Activated T-cell treated with anti-CD3 and anti-CD28 coated beads, Interleukin-2, amount 50 U/mL, for 72 hours (primary cell): ENCODE results near the gene CRELD2. TPM values are rescaled to one million over a fixed set of nuclear protein-coding genes. Genes with fewer than 3 reads are reported as not detected.
A peak's percentile ranks its signal among the peaks of the same experiment; 100 is the strongest.

Source experiments
- ATAC-seq, 2 donors: fragments of 150-1000 bp; cut with Tn5 transposase; replicated peaks in 1 of 2; 2 replicates each; pipeline ENCODE4 v1.10.0; 2021; ENCODE audit warnings: moderate library complexity in 2 of 2, mild to moderate bottlenecking in 1 of 2
- DNase-seq, 2 donors: peaks; one replicate each; pipeline ENCODE4 v3.0.0; 2021 to 2022; ENCODE audit warnings: mixed read lengths in 1 of 2
- H3K27ac Mint-ChIP-seq: one replicate; pipeline ENCODE4 v1.8.0; 2022; ENCODE audit warnings: mild to moderate bottlenecking, moderate library complexity, mixed read lengths
- H3K27me3 Mint-ChIP-seq: one replicate; pipeline ENCODE4 v1.8.0; 2022; ENCODE audit warnings: low read depth, mixed read lengths
- H3K36me3 Mint-ChIP-seq, 2 donors: one replicate each; pipeline ENCODE4 v1.8.0; 2022; ENCODE audit warnings: mixed read lengths in 2 of 2, mild to moderate bottlenecking in 1 of 2; ENCODE audit not compliant: insufficient read depth in 2 of 2
- H3K4me1 Mint-ChIP-seq: one replicate; pipeline ENCODE4 v1.8.0; 2022; ENCODE audit warnings: low read depth, mixed read lengths
- H3K4me3 Mint-ChIP-seq, 2 donors: one replicate each; pipeline ENCODE4 v1.8.0; 2022; ENCODE audit warnings: mild to moderate bottlenecking in 2 of 2, mixed read lengths in 2 of 2, moderate library complexity in 2 of 2
- H3K9me3 Mint-ChIP-seq, 2 donors: one replicate each; pipeline ENCODE4 v1.8.0; 2022; ENCODE audit warnings: mixed read lengths in 2 of 2
- total RNA-seq, 2 donors: library from RNA; stranded (reverse); gene quantifications; one replicate each; pipeline ENCODE4 v1.2.3, GENCODE V29; 2022

The CRELD2 gene
- total RNA-seq, 2 donors from 2014 or later = 24.4 to 33.2 TPM

DNA sequence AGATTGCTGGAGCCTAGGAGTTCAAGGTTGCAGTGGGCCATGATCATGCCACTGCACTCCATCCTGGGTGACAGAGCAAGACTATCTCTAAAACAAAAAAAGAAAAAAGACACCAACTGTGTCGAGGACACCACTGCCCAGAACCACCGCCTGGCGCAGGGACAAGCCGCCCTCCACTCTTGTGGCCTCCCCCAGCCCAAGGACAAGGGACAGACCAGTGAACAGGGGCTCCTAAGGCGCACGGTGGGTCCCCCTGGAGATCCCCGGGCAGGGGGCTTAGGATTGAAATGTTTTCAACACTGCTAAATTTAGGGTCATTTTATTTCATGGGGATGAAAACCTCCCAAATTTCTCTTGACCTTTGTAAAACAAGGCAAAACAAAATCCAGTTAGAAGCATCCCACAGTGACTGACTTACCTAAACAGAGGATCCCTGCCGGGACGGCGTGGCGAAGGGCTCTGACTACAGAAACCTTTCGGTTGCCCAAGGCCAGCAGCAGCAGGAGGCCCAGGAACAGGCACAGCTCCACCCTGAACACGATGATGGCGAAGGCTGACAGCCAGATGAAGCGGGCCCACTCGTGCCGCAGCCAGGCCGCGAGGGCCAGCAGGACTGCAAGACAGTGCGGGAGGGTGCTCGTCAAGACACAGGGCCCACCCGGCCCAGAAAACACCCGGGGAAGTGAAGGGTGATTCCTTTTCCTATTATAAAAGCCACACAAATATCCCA is 8.8 kb upstream of the CRELD2 start:
- H3K4me3 Mint-ChIP-seq = no peak overlapping the region
- H3K4me1 Mint-ChIP-seq = no peaks in the 10 kb centered on the region
- ATAC-seq (no peak), DNase-seq (no peak)
- no peak overlapping the region for H3K27ac Mint-ChIP-seq
- H3K36me3 Mint-ChIP-seq = peaks cover 0 to 7% of the 10 kb centered on the region in 2 donors
- H3K9me3 Mint-ChIP-seq = no peaks in the 10 kb centered on the region
- H3K27me3 Mint-ChIP-seq = no peaks in the 10 kb centered on the region

DNA sequence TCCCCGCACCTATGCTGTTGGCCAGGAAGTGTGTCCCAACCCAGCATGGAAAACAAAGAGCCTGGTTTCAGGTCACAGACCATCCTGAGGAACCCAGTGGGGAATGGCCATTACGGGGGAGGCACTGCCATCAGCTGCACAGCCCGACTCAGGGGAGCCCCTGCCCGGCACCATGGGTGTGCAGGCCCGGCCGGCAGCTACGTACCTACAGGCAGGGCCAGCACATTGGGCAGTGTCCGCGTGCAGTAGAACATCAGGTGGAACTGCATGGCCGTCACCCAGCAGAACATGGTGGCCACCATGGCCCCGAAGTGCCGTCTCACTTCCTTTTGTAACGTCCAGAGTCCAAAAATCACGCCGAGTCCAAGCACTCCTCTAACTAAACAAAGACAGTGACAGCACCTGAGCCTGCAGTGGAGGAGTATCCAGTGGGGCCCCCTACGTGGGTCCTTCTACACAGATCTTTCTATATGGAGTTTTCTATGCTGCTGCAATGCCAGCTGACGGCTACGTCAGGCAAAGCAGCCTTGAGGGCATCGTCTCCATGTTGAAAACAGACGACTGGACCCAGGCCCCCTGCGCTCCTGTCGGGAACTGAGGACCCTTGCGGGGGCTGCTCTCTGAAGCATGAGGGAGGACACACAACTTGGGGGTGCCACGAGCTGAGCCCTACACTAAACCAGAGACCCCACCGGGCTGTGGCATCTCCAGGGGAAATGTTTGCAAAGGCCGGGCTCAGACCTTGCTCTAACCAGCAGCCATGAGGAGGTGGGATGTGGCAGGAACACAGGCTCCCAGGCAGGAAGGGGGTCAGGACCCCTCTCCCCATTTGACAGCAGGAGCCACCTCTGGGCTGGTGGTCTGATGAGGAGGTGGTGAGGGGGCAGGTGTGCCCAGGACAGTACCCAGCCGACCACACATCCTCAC is 7.9 kb upstream of the CRELD2 start:
- Mint-ChIP-seq H3K9me3 (no peaks in the 10 kb centered on the region), H3K27ac (no peak overlapping the region), H3K27me3 (no peaks in the 10 kb centered on the region), H3K4me3 (no peak overlapping the region), H3K4me1 (no peaks in the 10 kb centered on the region), H3K36me3 (peaks cover 0 to 7% of the 10 kb centered on the region in 2 donors)
- ATAC-seq = no peak
- no peak for DNase-seq

DNA sequence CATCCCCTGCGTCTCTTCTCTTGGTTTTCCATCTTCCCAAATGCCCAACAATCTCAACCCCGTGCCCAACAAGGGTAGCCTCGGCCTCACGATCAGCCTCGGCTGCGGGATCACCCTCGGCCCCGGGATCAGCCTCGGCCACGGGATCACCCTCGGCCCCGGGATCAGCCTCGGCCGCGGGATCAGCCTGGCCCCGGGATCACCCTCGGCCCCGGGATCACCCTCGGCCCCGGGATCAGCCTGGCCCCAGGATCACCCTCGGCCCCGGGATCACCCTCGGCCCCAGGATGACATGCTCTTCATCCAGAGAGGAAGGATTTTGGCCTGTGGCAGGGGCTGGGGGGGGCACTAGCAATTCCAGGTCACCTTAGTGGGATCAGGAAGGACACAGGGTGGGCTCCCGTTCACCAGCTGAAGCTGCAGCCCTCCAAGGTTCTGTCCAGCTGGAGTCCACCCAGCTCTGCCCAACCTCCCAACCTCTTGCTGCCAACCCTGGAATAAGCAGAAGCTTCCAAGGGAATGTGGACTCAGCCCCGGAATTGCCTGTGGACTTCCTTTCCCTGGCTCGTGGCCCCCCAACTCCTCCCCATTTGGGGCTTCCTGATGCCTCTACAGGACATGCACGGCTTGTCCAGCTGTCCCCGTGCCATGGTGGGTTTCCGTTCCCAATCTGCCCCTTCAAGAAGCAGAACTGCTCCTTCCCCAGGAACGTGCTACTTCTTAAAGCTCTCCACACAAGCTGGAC is 6.4 kb upstream of the CRELD2 start:
- Mint-ChIP-seq H3K9me3 (no peaks in the 10 kb centered on the region), H3K4me3 (no peak overlapping the region), H3K27ac (no peak overlapping the region), H3K36me3 (peaks cover 0 to 7% of the 10 kb centered on the region in 2 donors), H3K4me1 (peaks cover 7% of the 10 kb centered on the region), H3K27me3 (no peaks in the 10 kb centered on the region)
- ATAC-seq (no peak), DNase-seq (no peak)

DNA sequence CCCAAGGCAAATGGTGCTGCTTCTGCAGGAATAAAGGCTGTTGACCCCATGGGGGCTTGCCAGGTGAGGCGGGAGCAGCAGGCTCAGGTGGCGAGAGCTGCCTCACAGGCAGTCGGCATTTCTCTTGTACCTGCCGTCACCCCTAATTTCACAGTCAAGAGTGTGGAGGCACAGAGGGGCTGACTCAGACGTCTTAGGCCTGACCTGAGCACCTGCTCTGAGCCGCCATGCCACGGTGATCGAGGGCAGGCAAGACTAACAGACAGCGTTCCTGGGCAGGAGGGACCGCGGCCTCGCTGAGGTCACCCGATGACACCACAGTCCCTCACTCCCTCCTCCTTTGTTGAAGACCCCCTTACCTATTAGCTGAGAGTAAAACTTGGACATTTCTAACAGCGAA is 5.4 kb upstream of the CRELD2 start:
- ATAC-seq (no peak), DNase-seq (no peak)
- H3K4me3 Mint-ChIP-seq = no peak overlapping the region
- H3K27me3 Mint-ChIP-seq = no peaks in the 10 kb centered on the region
- no peaks in the 10 kb centered on the region for H3K36me3 Mint-ChIP-seq
- H3K4me1 Mint-ChIP-seq = peaks cover 12% of the 10 kb centered on the region
- no peak overlapping the region for H3K27ac Mint-ChIP-seq
- no peaks in the 10 kb centered on the region for H3K9me3 Mint-ChIP-seq

DNA sequence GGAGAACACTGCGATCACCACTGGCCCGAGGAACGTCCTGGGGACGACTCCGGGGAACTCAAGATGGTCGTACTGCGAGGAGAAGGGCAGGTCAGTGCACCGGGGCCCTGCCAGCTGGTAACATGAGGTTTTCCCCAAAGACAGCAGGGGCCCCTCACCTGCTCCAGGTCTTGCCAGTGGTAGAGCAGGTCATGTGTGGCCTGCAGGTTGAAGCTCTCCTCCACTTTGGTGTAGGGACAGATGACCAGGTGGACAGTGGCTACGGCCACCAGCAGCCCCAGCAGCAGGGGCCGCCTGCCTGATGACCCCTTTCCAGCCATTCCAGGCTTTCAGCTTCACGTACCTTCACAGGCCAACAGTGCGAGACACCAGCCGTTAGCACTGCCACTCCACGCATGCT is 5.0 kb upstream of the CRELD2 start:
- Mint-ChIP-seq H3K4me3 (no peak overlapping the region), H3K27ac (no peak overlapping the region), H3K36me3 (no peaks in the 10 kb centered on the region), H3K9me3 (no peaks in the 10 kb centered on the region), H3K27me3 (no peaks in the 10 kb centered on the region), H3K4me1 (peaks cover 12% of the 10 kb centered on the region)
- no peak for ATAC-seq
- no peak for DNase-seq

DNA sequence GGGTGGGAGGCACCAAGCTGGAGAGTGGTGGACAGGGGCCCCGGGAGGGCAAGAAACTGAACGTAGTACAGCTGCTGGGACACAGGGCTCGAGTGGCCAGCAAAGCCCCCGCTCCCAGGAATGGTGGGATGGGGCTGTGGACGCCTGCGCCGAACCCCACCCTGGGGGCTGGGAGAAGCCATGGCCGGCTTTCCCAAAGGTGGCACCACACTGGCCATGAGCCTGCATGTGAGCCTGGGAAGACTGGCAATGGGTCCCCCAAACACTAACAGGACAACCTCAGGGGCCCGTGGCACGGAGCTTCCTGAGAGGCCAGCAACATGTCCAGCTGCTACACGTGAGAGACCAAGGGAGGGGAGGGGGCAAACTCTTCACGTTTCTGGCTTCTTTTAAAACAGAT is 4.2 kb upstream of the CRELD2 start:
- Mint-ChIP-seq H3K27me3 (no peaks in the 10 kb centered on the region), H3K27ac (no peak overlapping the region), H3K9me3 (no peaks in the 10 kb centered on the region), H3K36me3 (no peaks in the 10 kb centered on the region), H3K4me3 (no peak overlapping the region), H3K4me1 (peaks cover 12% of the 10 kb centered on the region)
- no peak for ATAC-seq
- no peak for DNase-seq

DNA sequence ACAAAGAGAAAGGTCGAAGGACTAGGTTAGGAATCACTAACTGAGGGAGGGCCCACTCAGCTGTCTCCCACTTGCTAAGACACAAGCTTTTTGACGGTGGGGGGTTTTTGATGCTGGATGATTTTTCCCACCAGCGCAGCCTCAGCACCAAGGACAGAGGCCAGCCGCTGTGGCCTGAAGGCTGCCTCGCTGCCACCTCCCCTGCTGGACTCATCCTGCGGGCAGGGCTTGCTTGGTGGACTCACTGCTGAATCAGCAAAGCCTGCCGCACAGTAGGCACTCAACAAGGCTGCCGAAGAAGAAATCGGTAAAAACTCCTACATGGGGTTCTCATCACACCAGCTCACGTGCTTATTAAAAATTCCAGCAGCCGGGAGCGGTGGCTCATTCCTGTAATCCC is 2.8 kb upstream of the CRELD2 start:
- Mint-ChIP-seq H3K4me3 (no peak overlapping the region), H3K27ac (no peak overlapping the region)
- no peak for ATAC-seq

DNA sequence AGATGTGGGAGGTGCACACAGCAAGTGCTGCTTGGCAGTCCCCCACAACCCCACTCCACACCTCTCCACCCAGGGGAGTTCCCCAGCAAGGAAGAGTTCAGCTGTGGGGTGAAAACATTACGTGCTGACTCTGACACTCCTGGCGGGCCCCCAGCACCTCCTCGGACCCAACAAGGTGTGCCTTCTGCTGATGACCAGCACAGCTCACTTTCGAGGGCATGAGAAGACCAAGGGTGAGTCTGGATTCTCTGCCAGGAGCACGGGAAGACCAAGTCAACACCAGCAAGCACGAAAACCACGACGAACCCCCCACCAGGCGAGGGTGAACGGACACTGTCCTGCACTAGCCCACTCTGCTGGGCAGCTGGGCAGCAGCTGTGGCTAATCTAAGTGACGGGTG is 1.6 kb upstream of the CRELD2 start:
- H3K9me3 Mint-ChIP-seq = no peaks in the 10 kb centered on the region
- H3K4me1 Mint-ChIP-seq = peaks cover 24% of the 10 kb centered on the region
- no peaks in the 10 kb centered on the region for H3K36me3 Mint-ChIP-seq
- DNase-seq = no peak
- peak overlapping the region; percentile 86 to 92 for H3K4me3 Mint-ChIP-seq
- no peaks in the 10 kb centered on the region for H3K27me3 Mint-ChIP-seq
- no peak for ATAC-seq
- no peak overlapping the region for H3K27ac Mint-ChIP-seq

More for the DNA sequence above, 2.8 kb upstream of the CRELD2 start:
- Mint-ChIP-seq H3K4me1 (peaks cover 24% of the 10 kb centered on the region), H3K9me3 (no peaks in the 10 kb centered on the region), H3K27me3 (no peaks in the 10 kb centered on the region), H3K36me3 (no peaks in the 10 kb centered on the region)
- no peak for DNase-seq

DNA sequence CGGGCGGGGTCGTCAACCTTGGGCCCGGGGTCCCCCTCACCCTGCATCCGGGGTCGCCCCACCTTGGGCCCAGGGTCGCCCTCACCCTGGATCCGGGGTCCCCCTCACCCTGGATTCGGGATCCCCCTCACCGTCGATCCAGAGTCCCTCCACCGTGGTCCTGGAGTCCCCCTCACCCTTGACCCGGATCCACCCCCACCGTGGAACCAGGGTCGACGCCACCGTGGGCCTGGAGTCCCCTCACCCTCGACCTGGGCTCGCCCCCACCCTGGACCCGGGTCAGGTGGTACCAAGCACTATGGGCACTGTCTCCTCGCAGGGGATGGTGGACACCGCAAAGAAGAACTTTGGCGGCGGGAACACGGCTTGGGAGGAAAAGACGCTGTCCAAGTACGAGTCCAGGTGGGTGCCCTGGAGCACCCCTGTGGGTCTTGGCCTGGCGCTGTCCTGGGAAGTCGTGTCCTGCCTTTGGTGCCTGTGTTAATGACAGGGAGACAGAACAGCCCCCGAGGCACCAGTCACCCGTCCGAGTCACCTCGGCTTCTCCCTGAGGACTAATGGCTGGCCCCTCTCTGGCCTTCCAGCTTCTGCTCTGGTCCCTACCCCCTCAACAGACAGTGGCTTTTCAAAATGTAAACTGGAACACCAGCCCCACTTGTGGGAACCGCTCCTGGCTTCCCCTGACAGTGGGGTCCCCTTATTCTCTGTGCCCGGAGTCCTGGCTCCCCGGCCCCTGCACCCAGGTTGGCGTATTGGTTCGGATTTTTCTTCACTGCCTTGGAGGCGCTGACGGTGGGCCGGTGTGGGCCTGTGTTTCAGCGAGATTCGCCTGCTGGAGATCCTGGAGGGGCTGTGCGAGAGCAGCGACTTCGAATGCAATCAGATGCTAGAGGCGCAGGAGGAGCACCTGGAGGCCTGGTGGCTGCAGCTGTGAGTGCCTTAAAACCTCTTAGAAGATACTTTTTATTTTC is 762 bp downstream of the CRELD2 start:
- Mint-ChIP-seq H3K36me3 (no peaks in the 10 kb centered on the region), H3K4me3 (peak overlapping the region; percentile 78 to 79), H3K9me3 (no peaks in the 10 kb centered on the region), H3K27ac (peak overlapping the region; percentile 60), H3K4me1 (peaks cover 24% of the 10 kb centered on the region), H3K27me3 (no peaks in the 10 kb centered on the region)
- no peak for DNase-seq
- ATAC-seq = no peak

DNA sequence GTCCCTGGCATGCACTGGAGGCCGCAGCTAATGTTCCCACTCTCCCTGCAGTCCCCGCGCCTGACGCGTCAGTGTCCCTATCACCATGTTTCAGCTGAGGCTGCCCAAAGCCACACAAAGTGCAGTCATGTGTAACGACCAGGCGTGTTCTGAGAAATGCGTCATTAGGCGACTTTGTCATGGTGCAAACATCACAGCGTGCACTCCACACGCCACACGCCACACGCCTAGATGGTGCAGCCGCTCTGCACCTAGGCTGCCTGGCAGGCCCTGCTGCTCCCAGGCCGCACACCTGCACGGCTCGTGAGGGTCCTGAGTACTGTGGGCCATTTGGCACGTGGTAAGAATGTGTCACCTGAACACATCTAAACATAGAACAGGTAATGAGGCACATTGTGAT is 2.4 kb downstream of the CRELD2 start:
- no peak overlapping the region for H3K27ac Mint-ChIP-seq
- H3K36me3 Mint-ChIP-seq = no peaks in the 10 kb centered on the region
- no peaks in the 10 kb centered on the region for H3K9me3 Mint-ChIP-seq
- H3K27me3 Mint-ChIP-seq = no peaks in the 10 kb centered on the region
- ATAC-seq = no peak
- no peak overlapping the region for H3K4me3 Mint-ChIP-seq
- peaks cover 37% of the 10 kb centered on the region for H3K4me1 Mint-ChIP-seq
- DNase-seq = no peak

DNA sequence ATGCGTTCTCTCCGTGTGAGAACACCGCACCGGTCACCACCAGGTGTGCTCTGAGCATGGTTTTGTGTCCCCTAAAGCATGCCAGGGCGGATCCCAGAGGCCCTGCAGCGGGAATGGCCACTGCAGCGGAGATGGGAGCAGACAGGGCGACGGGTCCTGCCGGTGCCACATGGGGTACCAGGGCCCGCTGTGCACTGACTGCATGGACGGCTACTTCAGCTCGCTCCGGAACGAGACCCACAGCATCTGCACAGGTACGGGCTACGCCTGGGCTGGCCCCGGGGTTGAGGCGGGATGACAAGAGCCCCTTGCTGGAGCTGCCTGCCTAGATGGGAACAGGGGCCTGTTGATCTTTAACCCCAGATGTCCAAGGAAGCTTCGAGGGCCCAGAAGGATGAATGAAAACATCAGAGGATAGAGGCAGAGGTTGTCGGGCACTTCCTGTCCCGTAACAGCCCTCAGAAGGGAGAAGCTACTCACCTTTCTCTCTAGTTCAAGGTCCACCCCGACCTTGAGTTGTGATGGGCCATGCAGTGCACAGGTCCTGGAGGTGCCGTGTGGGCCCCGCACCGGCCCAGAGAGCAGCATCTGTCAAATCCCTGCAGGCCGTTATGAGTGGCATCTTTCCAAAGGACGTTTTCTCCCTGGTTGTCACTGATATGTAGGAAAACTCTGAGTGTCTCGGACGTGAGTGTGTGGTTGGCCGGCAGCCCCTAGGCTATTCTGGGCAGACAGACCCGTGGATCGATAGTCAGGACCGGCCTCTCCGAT is 3.3 kb downstream of the CRELD2 start:
- ATAC-seq (no peak), DNase-seq (no peak)
- Mint-ChIP-seq H3K4me3 (no peak overlapping the region), H3K27me3 (no peaks in the 10 kb centered on the region), H3K9me3 (no peaks in the 10 kb centered on the region), H3K27ac (no peak overlapping the region), H3K36me3 (no peaks in the 10 kb centered on the region), H3K4me1 (peaks cover 38% of the 10 kb centered on the region)

DNA sequence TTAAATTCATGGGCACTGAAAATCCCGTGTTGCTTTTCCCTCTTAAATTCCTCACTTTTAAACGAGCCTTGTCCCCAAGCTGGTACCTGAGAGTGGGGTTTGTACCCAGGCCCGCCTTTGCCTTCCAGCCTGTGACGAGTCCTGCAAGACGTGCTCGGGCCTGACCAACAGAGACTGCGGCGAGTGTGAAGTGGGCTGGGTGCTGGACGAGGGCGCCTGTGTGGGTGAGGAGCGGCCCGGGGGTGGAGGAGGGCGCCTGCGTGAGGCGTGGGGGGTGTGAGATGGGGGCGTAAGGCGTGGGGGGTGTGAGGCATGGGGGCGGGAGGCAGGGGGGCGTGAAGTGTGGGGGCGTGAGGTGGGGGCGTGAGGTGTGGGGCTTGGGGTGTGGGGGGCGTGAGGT is 4.0 kb downstream of the CRELD2 start:
- no peak overlapping the region for H3K27ac Mint-ChIP-seq
- no peak for ATAC-seq
- H3K4me1 Mint-ChIP-seq = peaks cover 38% of the 10 kb centered on the region
- H3K9me3 Mint-ChIP-seq = no peaks in the 10 kb centered on the region
- no peak overlapping the region for H3K4me3 Mint-ChIP-seq
- DNase-seq = no peak
- H3K27me3 Mint-ChIP-seq = no peaks in the 10 kb centered on the region
- no peaks in the 10 kb centered on the region for H3K36me3 Mint-ChIP-seq
